B cell (primary cell): ENCODE results near the gene PSMC6. TPM values are rescaled to one million over a fixed set of nuclear protein-coding genes. Genes with fewer than 3 reads are reported as not detected.

Experiments used
- ATAC-seq: fragments of 200-7000 bp; cut with Tn5 transposase; one replicate; pipeline ENCODE4 v1.10.0; 2021; ENCODE audit warnings: low read depth, mild to moderate bottlenecking, moderate number of reproducible peaks, moderate library complexity
- CTCF ChIA-PET: fragments of 350-600 bp; sonication (Branson Sonifier 250); formaldehyde crosslinking; loops from one replicate; lab custom pipeline; 2021; ENCODE audit warnings: antibody characterized with exemption, inconsistent platforms; lab: Charles Lee
- POLR2A ChIA-PET: fragments of 350-600 bp; sonication (Branson Sonifier 250); formaldehyde crosslinking; loops from one replicate; lab custom pipeline; 2021; ENCODE audit warnings: antibody characterized with exemption; lab: Charles Lee
- DNase-seq: peaks from one replicate; pipeline ENCODE4 v3.0.0; 2013
- H2AFZ ChIP-seq: 2 replicates; pipeline ENCODE4 v1.6.1; 2012; ENCODE audit warnings: mild to moderate bottlenecking, low read depth, low read length; ENCODE audit not compliant: insufficient read depth, poor library complexity, severe bottlenecking
- H3K27ac ChIP-seq, 2 donors: 1 replicate in 1 of 2; 2 replicates in 1 of 2; pipeline ENCODE4 v1.5.1; 2012 to 2013; ENCODE audit warnings: low read length in 2 of 2, mild to moderate bottlenecking in 2 of 2, moderate library complexity in 1 of 2
- H3K27me3 ChIP-seq, 4 experiments: fragments of 200-600 bp in 1 of 4; sonication (generic) in 1 of 4; replicated peaks in 1 of 4; 1 replicate in 2 of 4; 2 replicates in 2 of 4; pipeline versions ENCODE4 v1.6.1 to v1.7.0; 2013 to 2016; ENCODE audit warnings: low read length in 3 of 4, mild to moderate bottlenecking in 2 of 4, mixed read lengths in 1 of 4, moderate library complexity in 1 of 4; ENCODE audit not compliant: insufficient read depth in 4 of 4, control insufficient read depth in 3 of 4; ENCODE audit errors: control extremely low read depth in 1 of 4
- H3K36me3 ChIP-seq, 2 experiments: replicated peaks in 1 of 2; 1 replicate in 1 of 2; 2 replicates in 1 of 2; pipeline versions ENCODE4 v1.6.1 to v1.7.1; 2013; ENCODE audit warnings: low read length in 1 of 2; ENCODE audit not compliant: insufficient read depth in 2 of 2, control insufficient read depth in 1 of 2; ENCODE audit errors: control extremely low read depth in 1 of 2, extremely low read depth in 1 of 2
- H3K4me1 ChIP-seq, 2 donors: fragments of 200-600 bp in 1 of 2; sonication (generic) in 1 of 2; 1 replicate in 1 of 2; 2 replicates in 1 of 2; pipeline versions ENCODE4 v1.5.1 to v1.6.1; 2013 to 2017; ENCODE audit warnings: low read length in 2 of 2; ENCODE audit not compliant: control insufficient read depth in 2 of 2, insufficient read depth in 2 of 2
- H3K4me2 ChIP-seq: replicated peaks from 2 replicates; pipeline ENCODE3; 2012; ENCODE audit warnings: mild to moderate bottlenecking, low read depth, low read length; ENCODE audit not compliant: poor library complexity, severe bottlenecking
- H3K4me3 ChIP-seq, 5 experiments: fragments of 200-600 bp in 1 of 5; sonication (generic) in 1 of 5; 1 replicate in 3 of 5; 2 replicates in 2 of 5; pipeline versions ENCODE4 v1.5.1 to v1.7.0; 2011 to 2016; ENCODE audit warnings: low read length in 4 of 5, mild to moderate bottlenecking in 4 of 5, low read depth in 2 of 5, control low read depth in 1 of 5, moderate library complexity in 1 of 5; ENCODE audit not compliant: insufficient read depth in 1 of 5; ENCODE audit errors: control extremely low read depth in 1 of 5, extremely low read depth in 1 of 5
- H3K79me2 ChIP-seq: fragments of 200-600 bp; sonication (generic); one replicate; pipeline ENCODE4 v1.6.0; 2016; ENCODE audit warnings: low read length; ENCODE audit not compliant: control insufficient read depth, insufficient read depth
- H3K9ac ChIP-seq: fragments of 200-600 bp; sonication (generic); 2 replicates; pipeline ENCODE4 v1.6.1; 2017; ENCODE audit warnings: mild to moderate bottlenecking, low read length, moderate library complexity
- H3K9me3 ChIP-seq, 3 donors: one replicate each; pipeline versions ENCODE4 v1.6.1 to v1.7.1; 2013; ENCODE audit warnings: low read length in 2 of 3; ENCODE audit not compliant: control insufficient read depth in 2 of 3, insufficient read depth in 1 of 3; ENCODE audit errors: control extremely low read depth in 1 of 3
- H4K20me1 ChIP-seq: 2 replicates; pipeline ENCODE4 v1.6.0; 2012; ENCODE audit warnings: mild to moderate bottlenecking, low read length; ENCODE audit not compliant: insufficient read depth, control insufficient read depth, poor library complexity, severe bottlenecking
- H3K27ac Mint-ChIP-seq: one replicate; pipeline ENCODE4 v1.8.0; 2021; ENCODE audit warnings: mixed read lengths
- H3K27me3 Mint-ChIP-seq: one replicate; pipeline ENCODE4 v1.8.0; 2021; ENCODE audit warnings: mixed read lengths
- H3K4me1 Mint-ChIP-seq: one replicate; pipeline ENCODE4 v1.8.0; 2021; ENCODE audit warnings: mixed read lengths
- H3K4me3 Mint-ChIP-seq: one replicate; pipeline ENCODE4 v1.8.0; 2021; ENCODE audit warnings: mixed read lengths
- H3K9me3 Mint-ChIP-seq: one replicate; pipeline ENCODE4 v1.8.0; 2022; ENCODE audit warnings: mixed read lengths; ENCODE audit not compliant: insufficient read depth
- EZH2 ChIP-seq: IDR thresholded peaks from 2 replicates; pipeline ENCODE4 v1.6.1; 2012; ENCODE audit warnings: borderline replicate concordance, low read depth, mild to moderate bottlenecking, moderate library complexity, low read length; ENCODE audit not compliant: insufficient read depth, poor library complexity, severe bottlenecking
- WGBS: methylation state at CpG from one replicate; pipeline ENCODE4 v1.1.5; 2013; ENCODE audit warnings: missing lambda C conversion rate; ENCODE audit not compliant: insufficient coverage; 5-methylcytosine and 5-hydroxymethylcytosine counted together
- intact Hi-C: fragments of 100-400 bp; cut with micrococcal nuclease; formaldehyde crosslinking; loops from one replicate; pipeline ENCODE4 v1.10.0; 2022
- polyA plus RNA-seq: library from polyadenylated mRNA; depleted of rRNA; stranded (reverse); fragments of >200 nt; gene quantifications from 2 replicates; pipeline ENCODE4 v1.2.3, GENCODE V29; 2012
- total RNA-seq, 2 donors: library from RNA; stranded (reverse); fragments of 120-200 nt in 1 of 2; gene quantifications; 1 replicate in 1 of 2; 2 replicates in 1 of 2; pipeline versions ENCODE4 v1.2.3 to v1.2.4, GENCODE V29; 2013 to 2022
- TF ChIP-seq, protein P1 (sequence below): fragments of 200-600 bp; IDR thresholded peaks from one replicate; pipeline ENCODE4 v1.8.0; 2022; ENCODE audit warnings: antibody characterized with exemption, mild to moderate bottlenecking

Gene PSMC6
- total and polyA plus RNA-seq, 2 donors (not counting 1 experiment from before 2014, with no cell fraction given) = 35.6 to 75.3 TPM

DNA sequence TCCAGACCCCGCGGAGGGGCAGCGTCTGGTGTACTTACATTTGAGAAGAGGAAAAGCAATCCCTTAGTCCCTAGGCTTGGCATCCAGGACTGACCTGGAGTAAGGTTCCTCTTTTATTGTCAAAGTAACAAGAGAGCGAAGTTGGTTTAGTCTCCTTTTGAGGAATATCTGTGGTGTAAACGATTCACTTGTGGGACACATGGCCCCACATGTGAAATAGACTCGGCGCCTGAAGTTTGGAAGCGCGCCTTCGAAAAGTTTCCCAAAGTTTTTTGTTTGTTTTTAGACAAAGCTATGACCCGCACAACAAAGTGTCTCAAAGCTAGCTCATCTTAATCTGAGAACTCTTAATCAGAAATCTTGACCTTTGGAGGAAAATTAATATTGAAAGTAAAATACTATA, 23.7 kb downstream of the PSMC6 start:
- Mint-ChIP-seq H3K9me3 (no peaks in the 10 kb centered on the region), H3K27me3 (no peaks in the 10 kb centered on the region), H3K27ac (peak overlapping the region; percentile 93), H3K4me3 (peak overlapping the region; percentile 93), H3K4me1 (peaks cover 39% of the 10 kb centered on the region)
- H3K9ac ChIP-seq = peak overlapping the region; percentile 86
- DNase-seq (no peak), ATAC-seq (no peak)
- peak overlapping the region; percentile 85 for H3K4me2 ChIP-seq
- POLR2A ChIA-PET = no interaction called here
- H2AFZ ChIP-seq = peak overlapping the region; percentile 98
- peak overlapping the region; percentile 75 to 99 (median 84) for H3K4me3 ChIP-seq
- no peaks in the 10 kb centered on the region for H3K9me3 ChIP-seq
- peaks cover 70% of the 10 kb centered on the region for H3K79me2 ChIP-seq
- peaks cover 3 to 27% of the 10 kb centered on the region in 2 experiments for H3K36me3 ChIP-seq
- no peak for TF ChIP-seq EZH2
- TF ChIP-seq, protein P1, sequence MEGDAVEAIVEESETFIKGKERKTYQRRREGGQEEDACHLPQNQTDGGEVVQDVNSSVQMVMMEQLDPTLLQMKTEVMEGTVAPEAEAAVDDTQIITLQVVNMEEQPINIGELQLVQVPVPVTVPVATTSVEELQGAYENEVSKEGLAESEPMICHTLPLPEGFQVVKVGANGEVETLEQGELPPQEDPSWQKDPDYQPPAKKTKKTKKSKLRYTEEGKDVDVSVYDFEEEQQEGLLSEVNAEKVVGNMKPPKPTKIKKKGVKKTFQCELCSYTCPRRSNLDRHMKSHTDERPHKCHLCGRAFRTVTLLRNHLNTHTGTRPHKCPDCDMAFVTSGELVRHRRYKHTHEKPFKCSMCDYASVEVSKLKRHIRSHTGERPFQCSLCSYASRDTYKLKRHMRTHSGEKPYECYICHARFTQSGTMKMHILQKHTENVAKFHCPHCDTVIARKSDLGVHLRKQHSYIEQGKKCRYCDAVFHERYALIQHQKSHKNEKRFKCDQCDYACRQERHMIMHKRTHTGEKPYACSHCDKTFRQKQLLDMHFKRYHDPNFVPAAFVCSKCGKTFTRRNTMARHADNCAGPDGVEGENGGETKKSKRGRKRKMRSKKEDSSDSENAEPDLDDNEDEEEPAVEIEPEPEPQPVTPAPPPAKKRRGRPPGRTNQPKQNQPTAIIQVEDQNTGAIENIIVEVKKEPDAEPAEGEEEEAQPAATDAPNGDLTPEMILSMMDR = no peak
- no peaks in the 10 kb centered on the region for H3K27me3 ChIP-seq
- 6% methylated on average over 7 of the region's 11 CpGs for WGBS
- intact Hi-C loops = loop anchor here (1.0 to 5.0 kb wide), 6 partner anchors 12 to 1636 kb away; partner anchors contain the start of genes ERO1A, GNPNAT1, GPR137C and PSMC6
- peak overlapping the region; percentile 73 to 87 for H3K27ac ChIP-seq
- H3K4me1 ChIP-seq = peaks cover 10 to 14% of the 10 kb centered on the region in 2 donors
- no peaks in the 10 kb centered on the region for H4K20me1 ChIP-seq
- CTCF ChIA-PET = interaction anchor here (1.5 to 2.2 kb wide), 2 partner anchors 12 to 13 kb away, joined by 5 to 17 read pairs; no protein-coding TSS in a partner anchor

GRCh38 chr14:52733824-52734223, 26.8 kb downstream of the PSMC6 start:
- Histone ChIP-seq H4K20me1 (peaks cover 6% of the 10 kb centered on the region), H3K4me1 (peaks cover 14 to 15% of the 10 kb centered on the region in 2 donors), H3K4me2 (no peak overlapping the region), H3K4me3 (no peak overlapping the region), H3K27ac (no peak overlapping the region), H3K9me3 (no peaks in the 10 kb centered on the region), H3K27me3 (no peaks in the 10 kb centered on the region), H3K9ac (no peak overlapping the region), H3K36me3 (peaks cover 6 to 19% of the 10 kb centered on the region in 2 experiments), H2AFZ (no peak overlapping the region), H3K79me2 (peaks cover 89% of the 10 kb centered on the region)
- Mint-ChIP-seq H3K4me3 (no peak overlapping the region), H3K9me3 (no peaks in the 10 kb centered on the region), H3K4me1 (peaks cover 54% of the 10 kb centered on the region), H3K27me3 (no peaks in the 10 kb centered on the region), H3K27ac (no peak overlapping the region)
- 95% methylated on average over 4 of the region's 9 CpGs for WGBS
- CTCF ChIA-PET = interaction anchor here (1.3 kb wide), 1 partner anchor 11 kb away, joined by 4 read pairs; no protein-coding TSS in a partner anchor
- intact Hi-C loops = loop anchor here (5.0 kb wide), 1 partner anchor 37 kb away; the partner anchor contains the start of gene ERO1A
- ATAC-seq (no peak), DNase-seq (no peak)
- POLR2A ChIA-PET = no interaction called here
- TF ChIP-seq EZH2 = no peak
- TF ChIP-seq, protein P1 = no peak
